GM18873 (cell line): ENCODE data around the gene TSPOAP1.

Experiments
- ATAC-seq: cut with Tn5 transposase; IDR thresholded peaks from one replicate; pipeline ENCODE4 v1.9.1; 2021; ENCODE audit warnings: mild to moderate bottlenecking, moderate library complexity, moderate number of reproducible peaks; ENCODE audit not compliant: unreplicated experiment, low FRiP score

The TSPOAP1 gene

DNA sequence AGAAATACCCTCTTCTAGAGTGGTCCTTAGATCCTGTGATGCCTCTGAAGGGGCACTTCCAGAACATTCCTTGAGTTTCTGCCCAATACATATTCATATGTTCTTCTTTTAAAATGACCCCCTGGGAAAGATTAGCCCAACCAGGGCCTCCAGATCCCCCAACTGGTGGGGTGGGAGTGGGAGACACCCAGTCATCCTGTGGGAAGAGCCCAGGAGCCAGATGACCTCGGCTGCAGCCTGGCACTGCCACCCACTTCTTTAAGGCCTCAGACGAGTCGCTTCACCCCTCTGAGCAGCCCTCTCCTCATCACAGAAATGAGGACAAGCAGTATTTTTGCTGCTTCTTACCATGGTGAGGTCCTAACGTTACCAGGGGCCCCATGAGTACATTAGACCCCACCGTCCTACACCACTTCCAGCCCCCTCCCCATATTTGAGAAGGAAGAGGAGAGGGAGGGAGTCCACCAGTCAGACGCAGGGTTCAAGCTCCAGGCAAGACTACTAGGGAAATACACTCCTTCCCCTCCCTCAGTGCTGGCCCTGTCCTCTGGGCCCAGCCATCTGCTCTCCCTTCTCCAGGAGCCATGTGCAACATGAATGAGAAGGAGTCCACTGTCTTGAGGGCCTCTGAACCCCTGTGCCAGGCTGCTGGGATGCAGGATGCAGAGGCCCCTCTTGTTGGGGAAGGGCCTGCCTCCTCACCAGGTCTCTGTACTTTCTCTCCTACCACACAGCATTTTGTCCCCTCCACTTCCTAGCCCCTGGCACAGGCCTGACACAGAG lies 59.6 kb downstream of the TSPOAP1 start:
- no peak for ATAC-seq

DNA sequence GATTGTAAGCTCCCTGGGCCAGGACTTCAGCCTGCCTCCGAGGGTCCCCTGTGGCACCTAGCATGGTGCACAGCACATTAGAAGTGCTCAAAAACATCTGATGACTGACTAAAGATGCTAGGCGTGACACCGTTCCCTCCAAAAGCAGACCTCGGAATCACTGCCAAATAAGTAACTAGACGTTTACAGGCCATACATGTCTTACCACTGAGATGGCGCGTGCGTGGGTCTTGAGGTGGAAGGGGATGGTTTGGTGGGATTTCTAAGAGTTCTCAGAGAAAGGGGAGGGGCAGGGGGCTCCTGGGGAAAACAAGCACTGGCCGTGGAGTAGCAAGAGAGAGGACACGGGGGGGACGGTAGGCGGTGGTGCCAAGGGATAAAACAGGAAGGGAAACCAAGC lies 60.3 kb downstream of the TSPOAP1 start:
- no peak for ATAC-seq

DNA sequence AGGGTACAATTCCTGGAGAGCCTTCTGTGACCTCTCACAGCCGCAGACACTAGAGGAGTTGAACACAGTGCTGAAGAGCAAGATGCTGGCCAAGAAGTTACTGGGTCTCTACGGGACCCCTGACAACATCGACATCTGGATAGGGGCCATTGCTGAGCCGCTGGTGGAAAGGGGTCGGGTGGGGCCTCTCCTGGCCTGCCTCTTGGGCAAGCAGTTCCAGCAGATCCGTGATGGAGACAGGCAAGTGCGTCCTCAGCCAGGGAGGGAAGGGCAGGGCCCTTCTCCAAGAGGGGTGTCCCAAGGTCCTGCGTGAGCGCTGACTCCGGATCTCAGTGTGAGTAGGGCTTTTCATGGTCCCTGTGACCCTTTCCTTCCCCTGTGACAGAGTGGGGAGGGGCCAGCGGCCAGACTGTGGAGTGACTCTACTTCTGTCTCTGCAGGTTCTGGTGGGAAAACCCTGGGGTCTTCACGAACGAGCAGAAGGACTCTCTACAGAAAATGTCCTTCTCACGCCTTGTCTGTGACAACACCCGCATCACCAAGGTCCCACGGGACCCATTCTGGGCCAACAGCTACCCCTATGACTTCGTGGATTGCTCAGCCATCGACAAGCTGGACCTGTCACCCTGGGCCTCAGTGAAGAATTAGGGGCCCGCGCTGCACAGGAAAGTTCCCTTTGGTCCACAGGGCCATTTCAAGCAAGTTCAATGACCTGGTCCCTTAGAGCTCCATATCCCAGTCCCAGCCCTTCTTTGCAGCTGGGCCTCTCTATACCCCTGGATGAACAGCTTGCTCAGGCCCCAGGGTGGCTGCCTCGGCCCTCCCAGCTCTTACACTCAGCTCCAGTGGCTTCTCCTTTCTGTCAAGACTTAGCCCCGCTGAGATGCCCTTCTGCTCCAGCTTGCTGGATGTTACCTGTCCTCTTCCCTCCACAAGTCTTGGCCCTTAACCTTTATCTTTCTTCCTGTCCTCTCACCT lies 61.0 kb downstream of the TSPOAP1 start:
- ATAC-seq, result no peak

DNA sequence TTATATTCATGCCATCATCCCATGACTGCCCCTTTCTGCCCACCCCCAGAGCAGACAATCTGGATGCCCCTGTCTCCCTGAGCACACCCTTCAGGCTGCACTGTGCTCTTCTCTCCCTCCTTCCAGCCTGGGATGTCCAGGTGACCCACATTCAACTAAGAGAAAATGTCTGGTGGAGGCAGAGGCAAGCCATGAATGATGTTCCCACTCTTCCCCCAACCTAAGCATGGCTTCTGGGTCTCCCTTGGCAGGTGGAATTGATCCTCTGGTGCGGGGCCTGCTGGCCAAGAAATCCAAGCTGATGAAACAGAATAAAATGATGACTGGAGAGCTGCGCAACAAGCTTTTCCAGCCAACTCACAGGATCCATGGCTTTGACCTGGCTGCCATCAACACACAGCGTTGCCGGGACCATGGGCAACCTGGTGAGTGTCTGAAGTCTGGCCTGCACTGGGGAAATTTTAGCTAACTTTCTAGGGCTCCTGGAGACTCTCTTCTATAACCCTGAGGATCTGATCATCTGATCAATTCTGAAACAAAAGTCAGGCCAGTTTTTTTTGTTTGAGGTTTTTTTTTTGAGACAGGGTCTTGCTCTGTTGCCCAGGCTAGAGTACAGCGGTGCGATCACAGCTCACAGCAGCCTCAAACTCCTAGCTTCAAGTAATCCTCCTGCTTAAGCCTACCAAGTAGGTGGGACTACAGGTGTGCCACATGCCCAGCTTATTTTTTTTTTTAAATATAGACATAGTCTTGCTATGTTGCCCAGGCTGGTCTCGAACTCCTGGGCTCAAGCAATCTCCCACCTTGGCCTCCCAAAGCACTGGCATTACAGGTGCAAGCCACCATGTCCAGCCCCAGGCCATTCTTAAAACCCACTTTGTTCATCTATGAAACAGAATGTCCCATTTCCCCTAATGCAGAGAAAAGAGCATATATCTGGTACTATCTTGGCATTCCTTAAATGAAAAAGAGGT lies 62.4 kb downstream of the TSPOAP1 start:
- no peak for ATAC-seq

DNA sequence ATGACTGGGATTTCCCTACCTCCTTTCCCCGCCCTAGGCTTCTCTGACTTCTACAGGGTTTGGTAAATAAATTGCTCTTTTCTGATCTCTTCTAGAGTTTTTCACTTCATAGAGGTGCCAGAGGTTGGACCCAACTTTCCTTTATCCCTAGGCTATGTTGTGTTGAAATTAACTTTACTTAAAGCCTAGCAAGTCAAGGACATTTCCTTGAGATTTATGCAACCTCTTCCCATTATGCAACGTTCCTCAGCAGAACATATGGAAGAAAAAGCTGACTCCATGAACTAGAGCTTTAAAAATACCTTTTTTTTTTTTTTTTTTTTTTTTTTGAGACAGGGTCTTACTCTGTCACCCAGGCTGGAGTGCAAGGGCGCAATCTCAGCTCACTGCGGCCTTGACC lies 63.3 kb downstream of the TSPOAP1 start:
- no peak for ATAC-seq

DNA sequence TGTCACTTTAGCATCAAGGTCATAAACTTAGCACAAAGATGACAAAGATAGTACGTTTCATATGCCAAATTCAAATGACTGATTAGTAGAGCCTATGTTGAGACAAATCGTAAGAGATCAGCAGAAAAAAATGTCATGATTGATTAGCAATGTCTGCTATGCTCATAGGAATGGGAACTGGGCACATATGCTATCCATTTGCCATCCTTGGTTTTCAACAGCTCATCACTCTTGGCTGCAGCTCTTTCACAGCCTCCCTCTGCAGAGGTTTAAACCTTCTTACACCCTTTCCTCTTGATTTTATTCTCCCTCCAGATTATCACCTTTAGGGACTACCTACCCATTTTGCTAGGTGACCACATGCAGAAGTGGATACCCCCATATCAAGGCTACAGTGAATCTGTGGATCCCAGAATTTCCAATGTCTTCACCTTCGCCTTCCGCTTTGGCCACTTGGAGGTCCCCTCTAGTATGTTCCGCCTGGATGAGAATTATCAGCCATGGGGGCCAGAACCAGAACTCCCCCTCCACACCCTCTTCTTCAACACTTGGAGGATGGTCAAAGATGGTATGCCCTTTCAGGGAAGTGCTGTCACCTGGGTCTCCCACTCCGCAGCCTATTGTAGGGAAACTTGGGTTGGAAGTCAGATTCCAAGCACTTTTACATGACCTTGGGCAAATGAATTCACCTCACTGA lies 64.0 kb downstream of the TSPOAP1 start:
- no peak for ATAC-seq

DNA sequence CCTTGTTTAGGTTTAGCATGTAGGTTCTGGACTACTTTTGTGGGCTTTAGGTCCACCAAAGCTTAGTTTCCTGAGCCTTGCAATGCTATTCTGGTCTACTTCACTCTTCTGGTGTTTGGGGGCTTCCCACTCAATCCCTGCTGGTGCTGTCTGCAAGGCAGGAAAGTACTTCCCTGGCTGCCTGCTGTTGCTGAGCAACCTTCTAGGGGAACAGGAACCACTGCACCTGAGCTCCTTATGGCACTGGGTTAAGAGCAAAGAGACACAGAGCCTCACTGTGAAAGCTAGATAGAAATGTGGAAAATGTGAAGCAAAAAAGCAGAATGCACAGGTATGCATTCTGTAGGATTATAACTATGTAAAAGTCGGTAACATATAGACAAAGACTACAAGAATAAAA lies 64.8 kb downstream of the TSPOAP1 start:
- ATAC-seq, result no peak

DNA sequence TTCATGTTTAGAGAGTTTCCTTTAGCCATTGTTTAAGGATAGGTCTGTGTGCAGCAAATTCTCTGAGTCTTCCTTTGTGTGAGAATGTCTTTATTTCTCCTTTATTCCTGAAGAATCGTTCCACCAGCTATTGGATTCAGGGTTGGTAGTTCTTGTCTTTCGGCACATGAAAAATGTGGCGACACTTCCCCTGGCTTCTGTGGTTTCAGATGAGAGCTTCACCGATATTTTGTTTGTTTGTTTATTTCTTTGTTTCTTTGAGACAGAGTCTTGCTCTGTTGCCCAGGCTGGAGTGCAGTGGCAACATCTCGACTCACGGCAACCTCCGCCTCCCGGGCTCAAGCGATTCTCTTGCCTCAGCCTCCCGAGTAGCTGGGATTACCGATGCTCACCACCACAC lies 66.4 kb downstream of the TSPOAP1 start:
- no peak for ATAC-seq

DNA sequence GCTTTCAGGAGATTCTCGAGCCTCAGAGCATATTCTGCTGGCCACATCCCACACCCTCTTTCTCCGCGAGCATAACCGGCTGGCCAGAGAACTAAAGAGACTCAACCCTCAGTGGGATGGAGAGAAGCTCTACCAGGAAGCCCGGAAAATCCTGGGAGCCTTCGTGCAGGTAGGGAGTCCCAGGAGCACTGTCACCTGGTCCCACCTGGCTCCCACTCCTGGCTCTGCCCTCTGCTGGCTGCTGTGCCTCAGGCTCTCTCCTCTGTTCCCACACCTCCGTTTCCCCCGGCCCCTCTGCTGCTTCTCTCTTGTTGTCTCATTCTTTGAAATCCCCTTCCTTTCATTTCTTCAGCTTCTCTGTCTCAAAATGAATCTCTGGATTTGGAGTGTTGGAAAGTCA lies 73.8 kb downstream of the TSPOAP1 start:
- ATAC-seq, result no peak

DNA sequence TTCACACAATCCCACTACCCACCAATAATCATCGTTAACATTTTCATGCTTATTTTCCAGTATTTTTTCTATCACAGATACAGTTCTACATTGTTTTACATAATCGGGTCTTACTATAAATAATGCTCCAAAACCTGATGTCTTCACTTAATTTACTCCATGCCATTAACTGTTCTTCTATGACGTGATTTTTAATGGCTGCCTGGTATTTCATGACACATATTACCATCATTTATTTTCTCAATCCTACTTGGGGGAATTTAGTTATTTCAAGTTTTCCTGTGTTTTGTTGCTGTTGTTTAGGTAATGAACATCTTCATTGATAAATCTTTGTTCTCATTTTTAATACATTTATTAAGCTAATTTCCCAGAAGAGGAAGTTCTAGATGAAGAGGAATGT lies 75.5 kb downstream of the TSPOAP1 start:
- no peak for ATAC-seq

DNA sequence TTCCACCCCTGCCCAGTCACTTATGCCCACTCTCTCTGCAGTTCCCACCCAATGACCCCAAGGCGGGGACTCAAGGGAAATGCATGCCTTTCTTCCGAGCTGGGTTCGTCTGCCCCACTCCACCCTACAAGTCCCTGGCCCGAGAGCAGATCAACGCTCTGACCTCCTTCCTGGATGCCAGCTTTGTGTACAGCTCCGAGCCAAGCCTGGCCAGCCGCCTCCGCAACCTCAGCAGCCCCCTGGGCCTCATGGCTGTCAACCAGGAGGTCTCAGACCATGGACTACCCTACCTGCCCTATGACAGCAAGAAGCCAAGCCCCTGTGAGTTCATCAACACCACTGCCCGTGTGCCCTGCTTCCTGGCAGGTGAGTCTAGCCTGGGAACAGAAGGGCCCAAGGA lies 76.5 kb downstream of the TSPOAP1 start:
- no peak for ATAC-seq
